ENCODE data around the gene NDUFAF4. TPM values are rescaled to one million over a fixed set of nuclear protein-coding genes. Genes with fewer than 3 reads are reported as not detected.

Gene NDUFAF4
- total and polyA plus RNA-seq, 2 of the 8 experiments (the other 6 are each of a cell fraction or from before 2014, with no cell fraction given) = 21.9 to 84.4 TPM

GRCh38 chr6:96927660-96928059 lies 30.0 kb upstream of the NDUFAF4 start (continued):
- no peak for TF ChIP-seq POLR2A (IDR thresholded peaks at IDR 0.05; ENCODE audit: control extremely low read depth in 1 of 2, low read depth in 2 of 2, low read length in 2 of 2)
- no peak for TF ChIP-seq RBBP5 (IDR thresholded peaks at IDR 0.05; ENCODE audit: borderline replicate concordance, low read depth, low read length)
- TF ChIP-seq POLR2AphosphoS5 (IDR thresholded peaks at IDR 0.05; ENCODE audit: low read depth, low read length) = no peak
- no peak for TF ChIP-seq JUND (IDR thresholded peaks at IDR 0.05; ENCODE audit: low read length)
- TF ChIP-seq CBX8 (IDR thresholded peaks at IDR 0.05; ENCODE audit: borderline replicate concordance, low read depth, low read length) = no peak
- TF ChIP-seq JUN (IDR thresholded peaks at IDR 0.05; ENCODE audit: low read depth, low read length) = no peak
- TF ChIP-seq, protein P1, sequence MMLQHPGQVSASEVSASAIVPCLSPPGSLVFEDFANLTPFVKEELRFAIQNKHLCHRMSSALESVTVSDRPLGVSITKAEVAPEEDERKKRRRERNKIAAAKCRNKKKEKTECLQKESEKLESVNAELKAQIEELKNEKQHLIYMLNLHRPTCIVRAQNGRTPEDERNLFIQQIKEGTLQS (IDR thresholded peaks at IDR 0.05; ENCODE audit: insufficient read depth, low read depth, low read length) = no peak
- no peak for TF ChIP-seq PHF8 (conservative IDR thresholded peaks at IDR 0.05; ENCODE audit: low read depth, low read length)
- no peak for TF ChIP-seq YY1 (IDR thresholded peaks at IDR 0.05; ENCODE audit: low read depth, low read length)
- TF ChIP-seq HDAC2 (IDR thresholded peaks at IDR 0.05; ENCODE audit: borderline replicate concordance in 1 of 2, low read depth in 2 of 2, low read length in 2 of 2) = no peak

Data from H1 (cell line).